Measurements from ENCODE around the gene AGTRAP. TPM values are rescaled to one million over a fixed set of nuclear protein-coding genes. Genes with fewer than 3 reads are reported as not detected.

AGTRAP gene
- total and polyA plus RNA-seq, 2 donors (not counting 3 experiments of a cell fraction or from before 2014, with no cell fraction given), result 41.6 to 101 TPM

GRCh38 chr1:11701551-11701961 lies 34.4 kb upstream of the AGTRAP start:
- no peak for FAIRE-seq
- no peak overlapping the region for H3K9ac ChIP-seq (replicated peaks; ENCODE audit: extremely low read depth, insufficient read depth, low read length)
- dilution Hi-C loops (cut with MboI; ENCODE audit: extremely low pct_ligation_motif_present, low sequenced_read_pairs), result no loop called here

GRCh38 chr1:11701981-11702803 lies 33.7 kb upstream of the AGTRAP start:
- ChIA-PET CTCF (interaction anchor here (3.5 kb wide), 1 partner anchor 8 kb away, joined by 17 read pairs; no protein-coding TSS in a partner anchor), POLR2A (no interaction called here)
- no peak overlapping the region for H3K9ac ChIP-seq (replicated peaks; ENCODE audit: extremely low read depth, insufficient read depth, low read length)

More at GRCh38 chr1:11701551-11701961, 34.4 kb upstream of the AGTRAP start:
- BruUV-seq (replicated peaks), result no TSS peak
- Histone ChIP-seq H3K27ac (ENCODE audit: insufficient read depth, low read depth, low read length) (no peak overlapping the region), H3K9me3 (replicated peaks; ENCODE audit: control insufficient read depth, insufficient read depth, low read length) (no peaks in the 10 kb centered on the region), H3K79me2 (ENCODE audit: control insufficient read depth, insufficient read depth, low read length) (no peaks in the 10 kb centered on the region), H3K4me3 (replicated peaks in 1 of 3; ENCODE audit: insufficient read depth in 1 of 3, low read depth in 1 of 3, low read length in 3 of 3) (no peak overlapping the region), H3K27me3 (ENCODE audit: control insufficient read depth in 2 of 2, insufficient read depth in 2 of 2, low read length in 2 of 2) (peaks cover 12 to 20% of the 10 kb centered on the region in 2 experiments), H3K4me2 (ENCODE audit: insufficient read depth, low read length) (no peak overlapping the region), H3K9me1 (replicated peaks; ENCODE audit: control insufficient read depth, extremely low read depth, insufficient read depth, low read length) (no peaks in the 10 kb centered on the region), H4K20me1 (replicated peaks; ENCODE audit: control insufficient read depth, extremely low read depth, insufficient read depth, low read length) (no peaks in the 10 kb centered on the region), H3K36me3 (ENCODE audit: control insufficient read depth in 2 of 2, extremely low read depth in 1 of 2, insufficient read depth in 2 of 2, low read length in 2 of 2) (no peaks in the 10 kb centered on the region), H3K4me1 (ENCODE audit: control insufficient read depth, extremely low read depth, insufficient read depth, low read length) (no peaks in the 10 kb centered on the region), H2AFZ (ENCODE audit: low read depth, low read length) (no peak overlapping the region)
- intact Hi-C loops (cut with micrococcal nuclease), result no loop called here
- POLR2A ChIA-PET, result no interaction called here
- CTCF ChIA-PET, result interaction anchor here (1.6 to 3.5 kb wide), 2 partner anchors 9 to 51 kb away, joined by 4 to 17 read pairs; no protein-coding TSS in a partner anchor
- TF ChIP-seq FOS (IDR thresholded peaks at IDR 0.05; ENCODE audit: borderline replicate concordance, insufficient read depth, low read length) (no peak), MYC (IDR thresholded peaks at IDR 0.05; ENCODE audit: low read depth, low read length) (no peak), POLR2AphosphoS5 (IDR thresholded peaks at IDR 0.05; ENCODE audit: insufficient read depth, low read depth, low read length) (no peak), POLR2A (IDR thresholded peaks at IDR 0.05; ENCODE audit: low read depth, low read length) (no peak), GATA2 (IDR thresholded peaks at IDR 0.05; ENCODE audit: insufficient read depth, insufficient read length, low read depth, low read length) (no peak)
- DNase-seq (ENCODE audit: low read depth, low spot score), result no peak

More at GRCh38 chr1:11701981-11702803, 33.7 kb upstream of the AGTRAP start:
- no peak for TF ChIP-seq FOS (IDR thresholded peaks at IDR 0.05; ENCODE audit: borderline replicate concordance, insufficient read depth, low read length)
- no peak for TF ChIP-seq GATA2 (IDR thresholded peaks at IDR 0.05; ENCODE audit: insufficient read depth, insufficient read length, low read depth, low read length)
- TF ChIP-seq EZH2 (IDR thresholded peaks at IDR 0.05; ENCODE audit: borderline replicate concordance, low read depth, low read length, severe bottlenecking), result no peak
- TF ChIP-seq JUN (IDR thresholded peaks at IDR 0.05; ENCODE audit: borderline replicate concordance, insufficient read depth, insufficient read length, low read depth), result no peak
- no peak for TF ChIP-seq POLR2A (IDR thresholded peaks at IDR 0.05; ENCODE audit: low read depth, low read length)
- TF ChIP-seq MYC (IDR thresholded peaks at IDR 0.05; ENCODE audit: low read depth, low read length), result no peak
- TF ChIP-seq POLR2AphosphoS5 (IDR thresholded peaks at IDR 0.05; ENCODE audit: insufficient read depth, low read depth, low read length), result no peak
- no peak for TF ChIP-seq CTCF (IDR thresholded peaks at IDR 0.05; ENCODE audit: extremely low read depth in 1 of 2, insufficient read depth in 1 of 2, low read depth in 1 of 2, low read length in 2 of 2)
- TF ChIP-seq MAX (IDR thresholded peaks at IDR 0.05; ENCODE audit: insufficient read depth, insufficient read length), result no peak
- Histone ChIP-seq H3K4me3 (replicated peaks in 1 of 3; ENCODE audit: insufficient read depth in 1 of 3, low read depth in 1 of 3, low read length in 3 of 3) (no peak overlapping the region), H3K27me3 (ENCODE audit: control insufficient read depth in 2 of 2, insufficient read depth in 2 of 2, low read length in 2 of 2) (peaks cover 12 to 20% of the 10 kb centered on the region in 2 experiments), H3K79me2 (ENCODE audit: control insufficient read depth, insufficient read depth, low read length) (no peaks in the 10 kb centered on the region), H3K36me3 (ENCODE audit: control insufficient read depth in 2 of 2, extremely low read depth in 1 of 2, insufficient read depth in 2 of 2, low read length in 2 of 2) (no peaks in the 10 kb centered on the region), H3K9me1 (replicated peaks; ENCODE audit: control insufficient read depth, extremely low read depth, insufficient read depth, low read length) (no peaks in the 10 kb centered on the region), H3K27ac (ENCODE audit: insufficient read depth, low read depth, low read length) (no peak overlapping the region), H3K9me3 (replicated peaks; ENCODE audit: control insufficient read depth, insufficient read depth, low read length) (no peaks in the 10 kb centered on the region), H3K4me2 (ENCODE audit: insufficient read depth, low read length) (no peak overlapping the region), H3K4me1 (ENCODE audit: control insufficient read depth, extremely low read depth, insufficient read depth, low read length) (no peaks in the 10 kb centered on the region), H4K20me1 (replicated peaks; ENCODE audit: control insufficient read depth, extremely low read depth, insufficient read depth, low read length) (no peaks in the 10 kb centered on the region), H2AFZ (ENCODE audit: low read depth, low read length) (no peak overlapping the region)
- DNase-seq (ENCODE audit: low read depth, low spot score), result no peak
- intact Hi-C loops (cut with micrococcal nuclease) (no loop called here), dilution Hi-C loops (cut with MboI; ENCODE audit: extremely low pct_ligation_motif_present, low sequenced_read_pairs) (no loop called here)
- no peak for FAIRE-seq
- BruUV-seq (replicated peaks), result no TSS peak
